ENCODE results near the gene ARHGDIA.
"Not testable (repeated sequence)": the region's sequence is repeated elsewhere in the genome, so short reads cannot be mapped to it uniquely, and the experiment has no call there.

Gene ARHGDIA

DNA sequence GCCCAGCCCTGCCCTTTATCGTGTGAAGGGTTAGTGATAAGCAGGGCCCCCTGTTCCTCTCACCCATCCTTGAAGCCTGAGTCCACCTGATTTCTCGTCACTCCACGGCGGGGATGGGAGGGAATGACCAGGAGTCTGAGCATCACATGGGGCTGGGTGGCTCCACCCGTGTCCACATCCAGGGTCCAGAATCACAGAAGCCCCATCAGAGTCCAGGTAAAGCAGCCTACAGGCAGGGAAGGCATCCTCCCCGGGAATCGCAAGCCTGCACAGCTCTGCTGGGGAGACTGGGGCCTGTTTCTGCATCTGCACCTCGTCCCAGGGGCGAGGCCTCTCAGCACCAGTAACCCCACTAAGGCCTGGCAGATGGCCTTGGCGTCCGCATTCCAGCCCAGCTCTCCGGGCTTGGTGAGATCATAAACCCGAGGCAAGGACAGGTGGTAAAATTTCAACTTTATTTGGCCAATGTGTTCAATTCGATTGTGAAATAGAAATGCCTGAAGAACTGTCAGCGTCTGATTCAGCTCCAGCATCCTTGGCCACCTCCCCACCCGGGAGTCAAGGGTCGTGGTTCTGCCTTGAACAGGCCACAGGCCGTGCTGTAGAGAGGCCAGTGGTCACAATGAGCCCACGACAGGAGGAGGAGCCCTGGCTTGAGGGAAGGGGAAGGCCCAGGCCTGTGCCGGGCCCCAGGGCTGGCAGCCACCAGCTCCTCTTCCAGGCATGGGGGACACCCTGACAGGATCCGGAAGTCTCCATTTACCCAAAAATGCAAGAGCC, 28.2 kb downstream of the ARHGDIA start:
- no peak for DNase-seq (ENCODE audit: low read depth)

DNA sequence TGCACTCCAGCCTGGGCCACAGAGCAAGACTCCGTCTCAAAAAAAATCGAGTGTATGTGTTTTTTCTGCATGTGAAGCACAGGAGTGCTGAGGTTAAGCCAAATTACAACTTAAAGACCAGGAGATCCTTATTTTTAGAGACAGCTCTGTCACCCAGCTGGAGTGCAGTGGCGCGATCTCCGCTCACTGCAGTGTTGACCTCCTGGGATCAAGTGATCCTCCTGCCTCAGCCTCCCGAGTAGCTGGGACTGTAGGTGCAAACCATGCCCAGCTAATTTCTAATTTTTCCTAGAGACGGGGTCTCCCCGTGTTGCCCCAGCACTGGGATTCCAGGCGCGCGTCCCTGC, 28.8 kb downstream of the ARHGDIA start:
- DNase-seq (ENCODE audit: low read depth) = no peak

DNA sequence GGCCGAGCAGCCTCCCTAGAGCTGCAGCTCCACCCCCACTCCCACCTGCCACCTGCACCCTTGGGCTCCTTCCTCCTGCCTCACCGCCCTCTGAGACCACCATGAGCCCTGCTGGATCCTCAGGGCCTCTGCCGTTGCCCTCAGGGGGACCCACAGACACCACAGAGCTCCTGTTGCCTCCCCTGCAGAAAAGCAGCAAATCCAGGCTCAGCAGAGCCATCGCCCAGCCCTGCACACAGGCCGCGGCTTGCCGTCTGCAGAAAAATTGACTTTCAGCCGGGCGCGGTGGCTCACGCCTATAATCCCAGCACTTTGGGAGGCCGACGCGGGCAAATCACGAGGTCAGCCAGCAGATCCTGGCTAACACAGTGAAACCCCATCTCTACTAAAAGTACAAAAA, 29.3 kb downstream of the ARHGDIA start:
- DNase-seq (ENCODE audit: low read depth) = no peak

DNA sequence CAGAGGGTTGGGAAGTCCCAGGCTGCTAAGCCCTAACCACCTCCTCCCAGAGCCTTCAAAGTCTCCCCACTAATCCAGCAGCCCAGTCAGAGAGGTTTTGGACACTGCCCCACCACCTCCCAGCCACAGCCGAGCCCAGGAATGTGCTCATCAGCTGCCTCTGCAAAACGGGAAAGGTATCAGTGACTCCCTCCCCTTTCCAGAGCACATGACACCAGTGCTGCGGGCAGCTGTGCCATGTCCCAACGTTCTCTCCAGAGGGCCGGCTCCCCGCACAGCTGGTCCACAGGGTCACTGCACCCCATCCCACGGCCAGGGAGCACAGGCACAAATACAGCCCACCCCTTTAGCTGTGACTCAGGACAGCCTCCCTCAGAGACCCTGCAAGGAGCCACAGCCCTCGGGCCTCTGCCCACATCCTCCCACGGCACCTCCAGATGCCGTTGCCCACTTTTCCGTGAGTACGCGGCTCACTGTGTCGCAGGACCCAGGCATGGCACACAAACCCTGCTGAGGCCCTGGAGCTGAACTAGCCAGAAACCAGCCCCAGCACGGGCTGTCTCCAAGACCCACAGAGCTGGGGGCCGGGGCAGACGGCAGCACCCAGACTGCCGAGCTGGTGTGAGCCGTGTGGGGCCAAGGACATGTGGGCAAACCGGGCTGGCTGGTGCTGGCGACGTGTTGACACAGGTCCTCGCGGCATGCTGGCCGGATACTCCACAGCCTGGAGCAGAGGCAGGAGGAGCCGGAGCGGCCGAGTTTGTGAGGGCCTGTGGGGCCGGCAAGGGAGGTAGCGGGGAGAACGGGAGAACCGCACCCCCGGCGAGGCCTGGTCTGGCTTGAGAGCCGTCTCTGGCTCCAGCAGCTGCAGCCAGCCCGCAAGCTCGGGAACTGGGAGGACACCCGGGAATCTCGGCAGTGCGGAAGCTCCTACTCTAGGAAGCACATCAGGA, 30.0 kb downstream of the ARHGDIA start:
- no peak for DNase-seq (ENCODE audit: low read depth)

DNA sequence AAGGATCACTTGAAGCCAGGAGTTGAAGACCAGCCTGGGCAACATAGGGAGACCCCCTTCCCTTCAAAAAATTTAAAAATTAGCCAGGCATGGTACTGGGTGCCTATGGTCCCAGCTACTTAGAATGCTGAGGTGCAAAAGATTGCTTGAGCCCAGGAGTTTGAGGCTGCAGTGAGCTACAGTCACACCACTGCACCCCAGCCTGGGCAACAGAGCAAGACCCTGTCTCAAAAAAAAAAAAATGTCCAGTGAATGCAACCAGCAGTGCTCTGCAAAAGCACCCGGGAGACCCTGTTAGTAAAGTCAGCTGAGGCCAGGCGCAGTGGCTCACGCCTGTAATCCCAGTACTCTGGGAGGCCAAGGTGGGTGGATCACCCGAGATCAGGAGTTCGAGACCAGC, 31.1 kb downstream of the ARHGDIA start:
- DNase-seq (ENCODE audit: low read depth) = not testable (repeated sequence)

DNA sequence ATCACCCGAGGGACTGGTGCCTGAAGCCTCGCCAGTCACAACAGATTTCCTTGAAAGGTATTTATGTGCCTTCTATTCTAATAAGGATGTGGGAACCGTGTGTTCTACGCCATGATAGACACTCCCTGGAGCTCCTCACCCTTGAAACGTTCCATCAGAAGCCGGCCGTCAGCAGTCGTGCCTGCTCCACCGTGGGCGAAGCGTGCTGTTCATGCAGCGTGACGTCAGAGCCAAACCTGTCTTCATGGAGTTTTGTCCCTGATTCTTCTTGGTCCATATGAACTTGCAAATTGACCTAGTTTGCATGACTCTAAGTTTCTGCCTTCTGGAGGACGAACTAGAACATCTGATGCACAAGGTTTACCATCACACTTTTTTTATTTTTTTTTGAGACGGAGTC, 31.8 kb downstream of the ARHGDIA start:
- DNase-seq (ENCODE audit: low read depth) = no peak

DNA sequence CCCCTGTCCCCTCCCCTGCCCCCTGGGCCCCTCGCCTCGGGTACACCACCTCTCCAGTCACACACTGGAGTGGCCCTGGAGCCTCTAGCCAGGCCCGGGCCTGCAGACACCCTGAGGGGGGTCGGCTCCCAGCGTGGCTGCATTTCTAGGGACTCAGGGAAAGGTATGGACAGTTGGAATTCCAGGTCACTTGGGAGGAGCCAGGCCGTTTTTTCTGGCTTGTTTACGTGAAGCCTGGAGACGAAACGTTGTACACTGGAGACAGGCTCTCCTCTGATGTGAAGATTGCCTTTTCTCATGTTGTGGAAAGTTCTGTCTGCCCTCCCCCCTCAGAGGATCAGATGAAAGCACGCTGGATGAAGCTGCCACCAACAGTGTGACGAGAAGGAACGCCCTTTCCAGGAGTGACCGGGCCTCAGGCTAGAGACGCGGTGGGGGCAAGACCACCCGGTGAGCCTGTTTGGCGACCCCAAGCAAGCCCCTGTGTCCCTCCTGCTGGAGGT, 32.3 kb downstream of the ARHGDIA start:
- DNase-seq (ENCODE audit: low read depth) = no peak

DNA sequence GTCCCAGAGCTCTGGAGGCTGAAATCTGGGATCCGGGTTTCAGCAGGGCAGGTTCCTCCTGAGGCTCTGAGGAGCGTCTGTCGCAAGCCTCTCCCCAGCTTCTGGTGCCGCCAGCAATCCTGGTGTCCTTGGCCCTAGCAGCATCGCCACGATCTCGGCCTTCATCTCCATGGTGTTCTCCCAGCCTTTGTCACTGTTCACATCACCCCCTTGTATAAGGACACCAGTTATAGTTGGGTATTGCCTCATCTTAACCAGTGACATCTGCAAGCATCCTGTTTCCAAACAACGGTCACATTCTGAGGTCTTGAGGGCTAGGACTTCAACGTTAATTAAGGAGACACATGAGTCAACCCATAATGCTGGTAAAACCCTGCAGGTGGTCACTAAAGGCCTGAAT, 33.5 kb downstream of the ARHGDIA start:
- DNase-seq (ENCODE audit: low read depth) = no peak

DNA sequence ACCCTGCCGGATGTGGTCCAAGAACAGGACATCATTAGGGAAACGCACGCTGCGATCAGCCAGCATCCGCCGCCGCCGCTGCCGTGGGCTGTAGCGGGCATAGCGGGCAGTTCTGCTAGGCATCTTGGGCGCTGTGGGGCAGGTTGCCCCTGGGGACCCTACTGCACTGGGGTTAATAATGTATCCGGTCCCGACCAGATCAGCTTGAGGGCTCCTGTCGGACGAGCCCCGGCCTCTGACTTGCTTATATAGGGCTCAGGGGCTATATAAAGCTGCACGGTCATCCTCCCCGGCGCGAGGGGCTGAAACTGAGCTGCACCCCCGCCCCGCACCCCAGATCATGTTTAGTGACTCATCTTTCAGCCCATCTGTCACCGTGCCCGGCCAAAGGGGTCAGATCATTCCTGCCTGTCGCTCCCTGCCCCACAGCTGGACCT, 36.3 kb downstream of the ARHGDIA start, which contains the start of gene PPP1R27:
TSS of gene PPP1R27 (minus strand) at position 220 of the 437 bp plus-strand sequence. CDS start at position 123, 97 bp downstream.
- no peak for DNase-seq (ENCODE audit: low read depth)

DNA sequence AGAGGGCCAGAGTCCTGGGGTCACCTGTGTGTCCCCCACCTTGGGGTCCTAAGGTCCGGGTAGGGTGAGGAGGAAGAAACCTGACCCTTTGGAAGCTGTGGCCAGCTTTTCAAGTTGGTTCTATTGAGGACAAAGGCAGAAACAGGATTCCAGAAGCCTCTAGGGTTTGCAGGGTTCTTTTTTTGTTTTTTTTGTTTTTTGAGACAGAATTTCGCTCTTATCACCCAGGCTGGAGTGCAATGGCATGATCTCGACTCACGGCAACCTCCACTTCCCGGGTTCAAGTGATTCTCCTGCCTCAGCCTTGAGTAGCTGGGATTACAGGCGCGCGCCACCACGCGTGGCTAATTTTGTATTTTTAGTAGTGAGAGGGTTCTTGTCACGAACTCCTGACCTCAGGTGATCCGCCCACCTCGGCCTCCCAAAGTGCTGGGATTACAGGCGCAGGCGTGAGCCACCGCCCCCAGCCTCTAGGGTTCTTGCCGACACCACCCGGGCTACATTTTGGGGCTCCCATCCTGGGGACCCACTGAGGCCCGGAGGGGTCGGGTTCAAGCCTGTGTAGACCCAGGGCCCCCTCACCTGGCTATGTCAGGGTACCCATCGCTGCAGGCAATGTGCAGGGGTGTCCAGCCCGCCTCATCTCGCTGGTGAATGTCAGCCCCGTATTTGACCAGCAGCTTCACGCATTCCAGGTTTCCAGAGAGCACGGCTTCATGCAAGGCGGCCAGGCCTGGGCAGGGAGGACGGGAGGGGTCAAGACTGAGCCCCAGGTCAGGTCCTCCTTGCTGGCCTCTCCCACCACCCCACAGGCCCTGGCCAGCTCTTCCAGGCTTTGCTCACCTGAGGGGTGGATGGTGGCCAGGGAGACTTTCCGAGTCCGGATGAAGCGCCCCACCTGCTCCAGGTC, 37.0 kb downstream of the ARHGDIA start:
- DNase-seq (ENCODE audit: low read depth) = no peak

DNA sequence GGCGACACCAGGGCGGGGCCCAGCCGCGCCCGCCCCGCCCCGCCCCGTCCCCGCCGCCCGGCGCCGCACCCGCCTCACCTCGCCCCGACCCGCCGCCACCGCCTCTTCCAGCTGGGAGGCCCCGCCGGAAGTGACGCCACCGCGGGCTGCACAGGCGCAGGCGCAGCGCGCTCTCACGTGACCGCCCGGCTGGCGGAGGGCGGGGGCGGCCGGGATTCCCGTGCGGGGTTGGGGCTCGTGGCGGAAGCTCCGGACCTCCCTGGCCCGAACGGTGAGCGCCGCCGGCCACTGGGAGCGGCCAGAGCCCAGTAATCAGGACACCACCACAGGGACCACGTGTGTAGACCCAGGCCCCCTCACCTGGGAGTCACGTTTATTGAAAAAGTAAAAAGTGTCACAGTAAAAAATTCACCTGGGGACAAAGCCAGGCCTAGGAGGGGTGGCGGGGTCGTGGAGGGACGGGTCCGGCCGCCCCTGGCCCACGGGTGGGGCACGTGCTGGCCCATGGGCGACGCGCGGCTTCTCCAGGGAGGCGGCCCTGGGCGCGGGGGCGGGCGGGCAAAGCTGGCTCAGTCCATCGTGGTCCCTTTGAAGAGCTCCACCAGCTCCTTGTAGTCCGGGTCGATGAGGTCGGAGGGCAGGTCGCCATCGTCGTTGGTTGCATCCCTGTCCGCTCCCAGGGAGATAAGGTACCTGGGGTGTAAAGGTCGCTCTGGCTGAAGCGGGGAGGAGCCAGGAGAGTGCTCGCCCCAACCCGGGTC, 37.8 kb downstream of the ARHGDIA start, which contains the start of gene MCRIP1:
TSS of gene MCRIP1 (minus strand) at position 132 of the 761 bp plus-strand sequence. CDS start 8,785 bp downstream, outside the sequence.
- DNase-seq (ENCODE audit: low read depth) = peak; percentile 45

DNA sequence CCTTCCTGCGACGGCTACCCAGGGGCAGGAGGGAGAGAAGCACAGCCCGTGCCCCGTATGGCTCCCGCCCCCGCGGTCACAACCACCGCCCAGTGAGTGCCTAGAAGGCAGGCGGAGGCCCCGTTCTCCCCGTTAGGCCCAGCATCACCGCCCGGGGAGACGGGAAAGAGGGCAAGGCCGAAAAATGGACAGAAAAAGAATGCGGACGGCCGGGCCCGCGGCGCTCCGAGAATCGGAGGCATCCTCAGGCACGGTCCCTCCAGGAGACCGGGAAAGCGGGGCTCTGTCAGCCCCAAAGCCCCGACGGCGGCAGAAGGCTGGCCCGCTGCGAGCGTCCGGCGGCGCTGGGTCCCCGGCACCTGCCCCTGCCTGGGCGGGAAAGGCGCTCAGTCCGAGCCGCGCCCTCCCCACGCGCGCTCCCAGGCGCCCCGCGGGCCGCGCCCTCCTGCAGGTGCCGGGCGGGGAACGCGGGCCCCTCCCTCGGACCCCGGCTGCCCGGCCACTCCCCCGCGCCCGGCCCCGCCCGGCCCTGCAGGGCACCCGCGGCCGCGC, 38.5 kb downstream of the ARHGDIA start:
- no peak for DNase-seq (ENCODE audit: low read depth)

DNA sequence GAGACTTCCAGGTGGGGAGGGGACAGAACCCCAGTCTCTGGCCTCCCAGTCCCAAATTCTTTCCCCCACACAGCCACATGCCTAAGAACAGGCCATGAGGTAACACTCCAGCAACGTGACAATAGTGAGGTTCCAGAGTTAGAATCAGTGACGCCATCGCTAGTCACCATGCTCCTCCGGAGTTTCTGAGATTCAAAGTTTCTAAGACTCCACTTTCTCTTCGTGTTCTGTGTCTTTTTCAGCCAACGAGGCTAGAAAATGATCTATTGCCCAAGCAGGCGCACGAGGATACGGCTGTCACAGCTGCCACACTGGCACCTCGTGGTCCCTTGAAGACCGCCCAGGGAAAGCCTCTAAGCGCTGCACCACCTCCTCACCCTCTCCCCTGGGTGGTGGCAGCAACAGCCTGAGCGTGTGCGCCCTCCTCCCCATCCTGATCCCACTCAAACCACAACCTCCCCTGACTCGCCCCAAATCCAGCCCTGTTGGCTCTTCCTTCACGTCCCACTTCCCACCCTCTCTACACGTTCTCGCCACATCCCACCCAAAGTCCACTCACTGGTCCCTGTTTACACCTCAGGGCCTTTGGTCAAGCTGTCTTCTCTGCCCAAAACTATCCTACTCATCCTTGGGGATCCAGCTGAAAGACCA, 39.1 kb downstream of the ARHGDIA start:
- no peak for DNase-seq (ENCODE audit: low read depth)

DNA sequence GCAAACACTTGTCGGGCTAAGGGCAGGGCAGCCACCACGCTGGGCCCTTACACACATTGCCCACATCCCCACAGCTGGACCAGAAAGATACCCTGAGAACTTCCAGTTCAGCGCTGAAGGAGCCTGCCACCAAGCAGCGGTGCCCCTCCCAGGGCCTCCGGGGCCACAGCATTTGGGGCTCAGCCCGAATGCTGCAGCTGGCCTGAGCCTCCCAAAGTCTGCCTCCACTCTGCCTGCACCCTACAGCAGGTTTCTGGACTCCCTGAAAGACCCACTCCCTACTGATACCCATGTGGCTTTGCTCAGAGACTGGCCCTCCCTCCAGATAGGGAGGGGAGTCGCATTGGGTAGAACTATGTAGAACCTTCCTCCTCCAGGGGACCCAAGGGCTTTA, 39.6 kb downstream of the ARHGDIA start:
- DNase-seq (ENCODE audit: low read depth) = no peak

DNA sequence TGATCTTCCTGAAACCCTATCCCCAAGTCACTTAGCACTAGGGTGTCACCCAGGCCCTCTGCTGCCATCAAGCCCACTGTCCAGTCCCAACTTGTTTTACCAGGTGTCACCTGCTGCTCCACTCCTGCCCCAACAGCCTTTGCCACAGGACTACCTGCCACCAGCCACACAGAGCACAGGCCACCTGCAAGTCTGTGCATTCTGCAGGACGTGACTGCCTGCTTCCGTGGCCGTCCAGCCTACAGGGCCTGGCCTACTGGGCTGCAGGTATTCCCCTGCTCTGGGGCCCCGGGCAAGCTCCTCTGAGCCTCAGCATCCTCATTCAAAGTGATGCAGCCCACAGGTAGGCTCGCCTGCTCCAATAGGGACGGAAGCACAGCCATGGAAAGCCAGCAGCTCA, 41.3 kb downstream of the ARHGDIA start:
- no peak for DNase-seq (ENCODE audit: low read depth)

DNA sequence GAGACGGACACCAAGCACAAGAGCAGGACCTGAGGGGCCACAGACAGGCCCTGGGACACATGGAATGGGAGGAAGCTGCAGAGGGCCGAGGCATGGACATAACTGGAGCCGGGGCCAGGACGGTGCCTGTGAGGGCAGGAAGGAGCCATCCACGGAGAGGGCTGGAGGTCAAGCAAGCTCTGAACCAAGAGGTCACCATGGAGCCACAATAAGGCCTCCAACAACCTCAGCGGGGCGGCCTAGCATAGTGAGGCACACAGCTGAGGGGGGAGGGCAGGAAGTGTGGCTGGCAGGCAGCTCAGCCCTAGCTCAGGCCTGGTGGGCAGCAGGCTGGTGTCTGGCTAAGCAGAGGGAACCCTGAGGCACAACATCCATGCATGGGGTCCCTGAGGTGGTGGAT, 42.5 kb downstream of the ARHGDIA start:
- no peak for DNase-seq (ENCODE audit: low read depth)

DNA sequence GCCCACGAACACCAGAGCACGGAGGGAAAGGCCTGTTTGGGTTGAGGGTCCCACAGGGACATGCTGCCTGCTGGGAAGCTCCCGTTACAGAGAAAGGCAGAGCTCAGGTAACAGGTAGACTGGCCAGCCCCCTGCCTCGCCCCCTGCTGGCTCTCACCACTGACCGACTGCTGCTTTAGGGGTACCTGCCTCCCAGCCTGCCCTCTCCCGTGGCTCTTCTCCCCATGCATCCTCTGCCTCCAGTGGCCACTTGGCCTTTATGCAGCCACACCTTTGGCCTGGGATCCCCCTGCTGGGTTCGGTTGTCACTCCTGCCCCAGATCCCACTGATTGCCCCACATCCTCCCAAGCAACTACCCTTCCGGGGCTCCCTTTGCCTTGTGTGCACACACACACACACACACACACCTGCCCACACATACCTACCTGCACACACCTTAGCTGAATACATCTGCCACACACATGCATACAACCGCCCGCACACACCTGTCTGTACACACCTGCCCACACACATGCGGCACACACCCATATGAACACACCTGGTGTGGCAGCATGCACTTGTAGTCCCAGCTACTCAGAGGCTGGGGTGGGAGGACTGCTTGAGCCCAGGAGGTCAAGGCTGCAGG, 45.2 kb downstream of the ARHGDIA start:
- no peak for DNase-seq (ENCODE audit: low read depth)

DNA sequence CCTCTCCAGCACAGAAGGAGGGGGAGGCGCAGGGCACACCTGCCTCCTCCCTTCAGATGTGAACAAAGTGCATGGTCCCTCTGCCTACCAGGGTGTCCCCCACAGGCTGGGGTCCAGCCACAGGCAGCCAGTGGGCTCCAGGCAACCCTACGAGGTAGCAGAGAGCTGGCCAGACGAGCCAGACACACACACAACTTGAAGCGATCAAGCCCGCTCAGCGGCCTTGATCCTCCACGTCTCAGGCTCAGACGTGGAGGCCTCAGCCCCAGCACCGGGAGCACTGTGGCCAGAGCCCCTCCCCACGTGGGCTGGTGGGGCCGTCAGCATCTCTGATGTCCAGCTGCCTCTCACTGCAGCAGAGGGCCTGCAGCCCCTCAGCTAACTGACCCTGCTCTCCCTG, 46.5 kb downstream of the ARHGDIA start:
- no peak for DNase-seq (ENCODE audit: low read depth)

DNA sequence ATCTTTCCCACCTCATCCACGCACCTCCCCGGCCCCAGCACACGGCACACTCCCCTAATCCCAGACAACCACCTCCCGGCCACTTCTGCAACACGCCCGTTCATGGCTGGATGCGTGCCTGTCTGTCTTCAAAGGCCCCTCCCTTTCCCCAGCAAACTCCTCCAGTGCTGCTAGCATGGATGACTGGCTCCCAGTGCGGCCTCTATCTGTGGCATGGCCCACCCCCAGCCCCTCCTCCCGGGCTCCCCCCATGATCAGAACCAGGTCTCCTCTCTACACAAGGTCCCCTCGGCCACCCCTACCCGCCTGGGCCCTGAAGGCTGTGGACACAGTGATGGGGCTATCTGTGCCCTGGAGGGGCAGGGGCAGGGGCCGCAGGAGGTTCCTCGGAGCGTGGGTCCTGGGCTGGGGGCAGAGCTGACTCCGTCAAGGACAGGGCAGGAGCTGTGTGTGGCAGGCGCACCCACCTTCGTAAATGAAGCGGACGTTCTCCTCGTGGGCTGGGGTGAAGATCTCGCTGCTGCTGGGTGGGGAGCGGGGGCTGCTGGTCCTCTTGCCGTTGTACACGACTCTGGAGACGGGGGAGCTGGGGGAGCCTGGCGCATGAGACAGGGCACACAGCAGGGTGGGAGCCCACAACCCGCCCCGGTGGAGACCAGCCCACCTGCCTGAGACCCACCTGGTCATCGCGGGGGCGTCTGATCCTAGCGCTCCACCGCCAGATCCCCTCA, 47.2 kb downstream of the ARHGDIA start:
- DNase-seq (ENCODE audit: low read depth) = no peak
